Fibroblast of skin of abdomen (primary cell): ENCODE data around the gene FAM200C.
A peak's percentile ranks its signal among the peaks of the same experiment; 100 is the strongest.

Experiments used
- DNase-seq: peaks from one replicate; pipeline ENCODE4 v3.0.0-alpha.2; 2013

FAM200C gene

GRCh38 chr5:160366230-160366629 is 33.6 kb downstream of the FAM200C start:
- no peak for DNase-seq

DNA sequence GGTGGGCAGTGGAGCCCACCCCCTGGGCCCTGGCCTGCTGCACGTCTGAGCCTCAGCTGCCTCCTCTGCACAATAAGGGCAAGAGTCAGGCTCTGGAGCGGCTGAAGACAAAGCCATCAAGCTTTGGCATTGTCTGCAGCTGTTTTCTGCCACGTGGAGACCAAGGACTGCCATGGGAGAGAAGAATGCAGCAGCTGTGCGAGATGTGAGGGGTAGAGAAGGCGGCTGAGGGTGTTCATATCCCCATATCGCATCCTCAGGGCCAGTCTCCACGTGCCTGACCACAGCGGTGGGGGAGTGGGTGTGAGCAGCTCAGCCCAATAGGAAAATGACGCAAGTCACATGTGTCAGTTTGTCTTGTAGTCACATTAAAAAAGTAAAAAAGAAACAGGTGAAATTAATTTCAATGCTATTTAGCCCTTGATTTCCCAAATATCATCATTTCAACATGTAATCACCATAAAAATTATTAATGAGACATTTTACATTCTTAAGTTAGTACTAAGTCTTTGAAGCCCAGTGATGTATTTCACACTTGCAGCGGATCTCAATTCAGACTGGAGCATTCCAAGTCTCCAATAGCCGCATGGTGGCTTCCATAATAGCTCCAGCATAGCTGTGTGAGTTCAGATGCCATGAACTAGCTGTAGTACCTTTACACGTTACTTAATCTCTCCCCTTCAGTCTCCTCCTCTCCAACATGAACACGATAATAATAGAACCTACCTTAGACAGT is 36.0 kb downstream of the FAM200C start:
- peak; percentile 57 for DNase-seq

GRCh38 chr5:160363211-160363610 is 36.6 kb downstream of the FAM200C start:
- DNase-seq, result peak; percentile 23

- DNase-seq, result no peak
These were observed 38.1 kb downstream of the FAM200C start for GRCh38 chr5:160361624-160362228.

GRCh38 chr5:160360310-160360709 is 39.5 kb downstream of the FAM200C start:
- DNase-seq, result peak; percentile 28

GRCh38 chr5:160359816-160360215 is 40.0 kb downstream of the FAM200C start:
- no peak for DNase-seq

DNA sequence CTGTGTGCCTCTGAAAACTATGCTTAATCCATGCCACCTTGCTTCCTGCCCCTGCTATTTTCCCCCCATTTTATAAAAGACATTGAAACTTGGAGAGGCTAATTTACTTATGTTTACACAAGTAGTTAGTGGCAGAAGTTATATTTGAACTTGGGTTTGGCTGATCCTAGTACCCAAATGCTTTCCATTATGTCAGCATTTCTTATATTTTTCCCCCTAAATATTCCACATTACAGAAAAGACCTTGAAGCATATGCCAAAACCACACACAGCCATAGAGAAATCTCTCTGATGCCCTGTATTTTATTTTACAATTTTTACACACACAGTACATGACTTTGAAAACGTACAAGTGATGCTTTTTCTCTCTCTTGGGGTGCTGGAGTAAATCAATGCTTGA is 40.6 kb downstream of the FAM200C start:
- DNase-seq, result no peak

DNA sequence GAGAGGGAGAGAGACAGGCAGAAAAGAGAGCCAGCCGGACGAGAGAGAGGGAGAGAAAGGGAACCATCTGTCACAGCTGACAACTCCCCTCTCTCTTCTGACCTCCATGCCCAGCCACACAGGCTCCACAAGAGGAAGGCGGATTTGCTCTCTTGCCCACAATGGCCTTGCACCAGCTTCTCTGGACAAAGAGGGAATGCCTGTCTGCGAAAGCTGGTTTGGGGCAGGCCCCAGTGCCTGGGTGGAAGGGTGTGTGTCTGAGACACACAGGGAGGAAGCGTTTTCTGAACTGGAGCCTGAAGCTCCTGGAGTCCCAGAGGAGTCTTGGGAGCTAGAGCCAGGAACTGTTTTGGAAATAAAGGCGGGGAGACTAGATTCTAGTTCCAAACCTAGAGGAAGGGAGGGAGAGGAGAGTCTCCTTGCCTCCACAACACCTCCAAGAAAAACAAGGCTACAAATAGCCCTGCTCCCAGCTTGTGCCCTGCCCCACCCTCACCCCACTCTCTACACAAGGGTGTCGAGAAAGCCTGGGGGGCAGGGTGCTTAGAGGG is 41.9 kb downstream of the FAM200C start:
- no peak for DNase-seq

- no peak for DNase-seq
These were observed 42.5 kb downstream of the FAM200C start for GRCh38 chr5:160357394-160357793.

DNA sequence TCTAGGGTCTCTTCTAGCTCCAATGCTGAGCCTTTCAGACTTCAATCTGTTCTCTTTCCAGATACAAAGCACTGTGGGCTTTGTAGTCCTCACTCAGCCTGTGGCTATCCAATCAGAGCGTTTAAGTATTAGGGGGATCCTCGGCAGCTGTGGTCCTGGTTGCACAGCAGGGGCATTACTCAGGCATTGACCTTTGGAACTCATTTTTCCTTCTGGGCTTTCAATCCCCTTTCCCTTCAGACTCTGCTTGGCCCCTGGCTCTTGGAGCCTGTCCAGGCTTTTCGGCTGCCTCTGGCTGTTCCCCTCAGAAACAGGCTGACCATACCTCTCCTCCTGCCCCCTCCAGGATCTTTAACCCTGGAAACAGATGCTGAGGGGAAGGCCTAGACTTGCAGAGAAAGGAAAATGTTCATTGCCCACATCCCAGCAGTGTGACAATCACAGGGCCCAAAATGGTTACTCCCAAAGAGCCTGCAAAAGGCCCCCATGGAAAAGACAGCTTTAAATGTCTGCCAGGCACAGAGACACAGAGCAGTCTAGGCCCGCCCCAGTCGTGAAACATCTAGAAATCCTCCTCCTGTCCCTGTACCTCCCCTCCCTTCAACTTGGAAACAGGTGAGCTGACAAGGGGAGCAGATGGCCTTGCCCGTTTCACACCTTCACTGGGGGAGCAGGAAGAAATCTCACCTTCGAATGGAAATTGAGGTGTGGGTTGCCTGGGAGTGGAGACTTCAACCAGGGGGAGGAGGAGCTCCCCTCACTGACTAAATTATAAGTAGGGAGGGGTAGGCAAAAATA is 43.1 kb downstream of the FAM200C start:
- no peak for DNase-seq

DNA sequence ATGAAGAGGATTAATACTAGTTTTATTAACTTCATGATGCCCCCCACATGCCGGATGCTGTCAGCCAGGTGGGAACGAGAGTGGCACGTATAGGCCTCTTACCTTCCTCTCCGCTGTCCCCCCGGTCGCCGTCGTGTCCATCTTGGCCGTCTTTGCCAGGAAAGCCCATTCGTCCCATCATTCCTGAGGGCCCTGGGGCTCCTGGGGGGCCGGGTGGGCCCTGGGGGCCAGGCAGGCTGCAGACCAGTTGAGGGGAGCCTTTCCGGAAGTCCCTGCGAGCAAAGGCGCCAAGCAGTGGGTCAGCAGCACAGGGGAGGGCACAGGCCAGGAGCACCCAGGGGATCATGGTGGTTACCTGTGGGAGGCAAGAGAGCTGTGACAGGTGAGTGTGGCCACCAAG is 45.2 kb downstream of the FAM200C start:
- DNase-seq, result no peak

DNA sequence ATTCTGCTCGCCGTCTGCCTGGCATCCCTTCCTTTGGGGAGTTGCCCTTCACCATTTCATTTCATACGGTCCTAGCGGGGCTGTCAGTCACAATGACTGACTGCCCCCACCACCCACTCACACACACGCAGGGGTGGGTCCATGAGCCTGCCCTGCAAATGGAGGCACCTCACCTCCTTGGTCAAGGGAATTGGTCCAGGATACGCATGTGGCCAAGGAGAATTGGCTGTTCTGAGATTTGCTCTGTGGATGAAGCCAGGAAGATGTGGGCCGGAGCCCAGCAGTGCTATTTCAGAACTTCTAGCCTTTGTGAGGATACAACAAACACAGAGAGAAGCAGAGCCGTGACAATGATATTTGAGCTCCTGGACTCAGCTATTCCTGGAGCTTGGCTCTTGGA is 46.5 kb downstream of the FAM200C start:
- DNase-seq, result no peak

GRCh38 chr5:160352308-160352707 is 47.5 kb downstream of the FAM200C start:
- DNase-seq, result no peak

DNA sequence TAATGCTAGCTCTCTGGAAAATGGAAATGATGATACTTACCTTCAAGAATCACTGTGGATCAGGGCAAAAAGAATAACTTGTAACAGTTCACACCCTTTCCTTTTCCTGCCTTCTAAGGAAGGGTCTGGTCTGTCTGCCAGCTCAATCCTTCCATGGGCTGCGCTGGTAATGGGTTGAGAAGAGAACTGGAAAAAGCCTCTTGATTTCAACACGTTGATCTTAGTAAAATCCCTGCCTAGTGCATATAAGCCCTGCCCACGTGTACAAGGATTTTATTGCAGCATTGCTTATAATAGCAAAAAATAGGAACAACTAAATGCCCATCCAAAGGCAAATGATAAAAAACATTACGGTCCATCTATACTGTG is 49.9 kb downstream of the FAM200C start:
- DNase-seq, result no peak

DNA sequence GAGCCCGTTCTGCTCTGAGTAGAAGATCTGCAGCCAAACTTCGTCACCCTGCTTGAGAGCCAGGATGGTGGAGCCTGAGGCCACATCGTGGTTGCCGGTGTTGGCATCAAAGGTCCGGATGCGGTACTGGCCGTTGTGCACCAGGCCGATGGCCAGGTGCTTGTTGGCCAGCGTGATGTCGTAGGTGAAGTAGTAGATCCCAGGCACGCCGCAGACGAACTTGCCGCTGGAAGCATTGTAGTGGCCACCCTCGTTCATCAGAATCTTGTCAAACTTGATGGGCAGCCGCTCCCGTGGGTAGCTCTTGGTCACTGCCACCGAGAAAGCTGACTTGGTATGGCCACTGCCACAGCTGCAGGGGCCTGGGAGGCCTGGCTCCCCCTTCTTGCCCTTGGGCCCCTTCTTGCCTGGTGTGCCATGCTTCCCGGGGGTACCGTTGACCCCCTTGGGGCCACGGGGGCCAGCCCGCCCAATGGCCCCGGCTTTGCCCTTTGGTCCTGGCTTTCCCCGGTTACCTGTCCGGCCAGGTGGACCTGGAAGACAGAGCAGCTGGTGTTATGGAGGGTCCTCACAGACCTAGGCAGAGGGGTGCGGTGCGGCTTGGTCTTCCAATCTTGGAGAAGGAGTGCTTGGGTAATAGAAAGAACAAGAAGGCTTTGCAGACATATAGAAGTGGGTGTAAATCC is 50.5 kb downstream of the FAM200C start:
- no peak for DNase-seq

- DNase-seq, result no peak
These were observed 51.8 kb downstream of the FAM200C start for GRCh38 chr5:160348080-160348479.

DNA sequence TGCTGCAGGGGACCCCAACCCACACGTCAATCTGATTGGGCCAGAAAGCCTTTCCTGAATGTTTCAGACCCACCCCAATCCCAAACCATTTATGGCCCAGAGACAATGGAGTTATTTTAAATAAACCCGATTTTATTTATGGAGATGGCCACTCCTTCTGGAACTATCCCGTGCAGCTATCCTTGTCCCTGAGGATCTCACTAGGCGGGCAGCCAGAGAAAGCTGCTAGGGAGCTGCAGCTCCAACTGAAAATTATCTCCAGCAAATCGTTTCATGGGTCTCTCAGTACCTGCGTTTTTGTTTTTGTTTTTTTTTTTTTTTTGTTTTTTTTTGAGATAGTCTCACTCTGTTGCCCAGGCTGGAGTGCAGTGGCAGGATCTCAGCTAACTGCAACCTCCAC is 52.4 kb downstream of the FAM200C start:
- DNase-seq, result no peak
